ENCODE results near the gene CRTAC1.

Gene CRTAC1

GRCh38 chr10:97866524-97867219 lies 163.7 kb downstream of the CRTAC1 start:
- Histone ChIP-seq H3K9me3 (ENCODE audit: control insufficient read depth, low read length) (no peaks in the 10 kb centered on the region), H3K4me3 (ENCODE audit: insufficient read depth in 1 of 2, low read depth in 1 of 2, low read length in 2 of 2) (no peak overlapping the region), H2BK5ac (ENCODE audit: low read depth, low read length, poor library complexity, severe bottlenecking) (no peak overlapping the region), H2BK15ac (ENCODE audit: low read depth, poor library complexity, severe bottlenecking) (no peak overlapping the region), H3K4me2 (ENCODE audit: low read length, poor library complexity, severe bottlenecking) (no peak overlapping the region), H3K4ac (ENCODE audit: low read depth in 1 of 2, low read length in 2 of 2) (no peak overlapping the region), H3K27ac (ENCODE audit: low read length, poor library complexity, severe bottlenecking) (no peak overlapping the region), H4K91ac (ENCODE audit: low read length) (peak overlapping the region; percentile 34), H2BK120ac (ENCODE audit: low read depth, low read length) (no peak overlapping the region), H3K23ac (ENCODE audit: low read length in 2 of 2) (no peak overlapping the region), H3K9ac (ENCODE audit: low read length) (no peak overlapping the region), H2BK12ac (ENCODE audit: low read length in 2 of 2) (no peak overlapping the region), H3K14ac (ENCODE audit: low read length in 2 of 2) (no peak overlapping the region), H2AFZ (ENCODE audit: low read depth, low read length) (no peak overlapping the region), H3K36me3 (ENCODE audit: control insufficient read depth in 1 of 2, insufficient read depth in 2 of 2, low read depth in 1 of 2, low read length in 2 of 2) (no peaks in the 10 kb centered on the region), H3K18ac (ENCODE audit: low read depth in 1 of 2, low read length in 2 of 2) (no peak overlapping the region), H3K27me3 (ENCODE audit: control insufficient read depth in 1 of 2, insufficient read depth in 1 of 2, low read length in 2 of 2) (peaks cover 13 to 58% of the 10 kb centered on the region in 2 experiments), H3K4me1 (ENCODE audit: control insufficient read depth, insufficient read depth, low read depth, low read length) (peaks cover 21% of the 10 kb centered on the region), H3K79me1 (replicated peaks; ENCODE audit: low read length, poor library complexity, severe bottlenecking) (no peaks in the 10 kb centered on the region), H4K8ac (ENCODE audit: low read length) (no peak overlapping the region), H2AK5ac (ENCODE audit: low read length, severe bottlenecking) (no peak overlapping the region)
- WGBS: 91% methylated on average over 8 of the region's 10 CpGs
- no peak for DNase-seq

- 72% methylated on average over 18 of the region's 18 CpGs for WGBS
These were observed 164.9 kb downstream of the CRTAC1 start for GRCh38 chr10:97865488-97865887.

GRCh38 chr10:97863808-97864207 lies 166.6 kb downstream of the CRTAC1 start:
- Histone ChIP-seq H2AFZ (ENCODE audit: low read depth, low read length) (no peak overlapping the region), H3K27me3 (ENCODE audit: control insufficient read depth in 1 of 2, insufficient read depth in 1 of 2, low read length in 2 of 2) (peaks cover 0 to 43% of the 10 kb centered on the region in 2 experiments), H4K8ac (ENCODE audit: low read length) (no peak overlapping the region), H3K4me3 (ENCODE audit: insufficient read depth in 1 of 2, low read depth in 1 of 2, low read length in 2 of 2) (no peak overlapping the region), H2BK120ac (ENCODE audit: low read depth, low read length) (no peak overlapping the region), H2AK5ac (ENCODE audit: low read length, severe bottlenecking) (no peak overlapping the region), H3K18ac (ENCODE audit: low read depth in 1 of 2, low read length in 2 of 2) (no peak overlapping the region), H3K4me1 (ENCODE audit: control insufficient read depth, insufficient read depth, low read depth, low read length) (peaks cover 17% of the 10 kb centered on the region), H3K14ac (ENCODE audit: low read length in 2 of 2) (no peak overlapping the region), H4K91ac (ENCODE audit: low read length) (no peak overlapping the region), H3K36me3 (ENCODE audit: control insufficient read depth in 1 of 2, insufficient read depth in 2 of 2, low read depth in 1 of 2, low read length in 2 of 2) (no peaks in the 10 kb centered on the region), H3K4ac (ENCODE audit: low read depth in 1 of 2, low read length in 2 of 2) (no peak overlapping the region), H2BK5ac (ENCODE audit: low read depth, low read length, poor library complexity, severe bottlenecking) (no peak overlapping the region), H3K9ac (ENCODE audit: low read length) (no peak overlapping the region), H2BK15ac (ENCODE audit: low read depth, poor library complexity, severe bottlenecking) (no peak overlapping the region), H3K9me3 (ENCODE audit: control insufficient read depth, low read length) (no peaks in the 10 kb centered on the region), H3K23ac (ENCODE audit: low read length in 2 of 2) (no peak overlapping the region), H3K27ac (ENCODE audit: low read length, poor library complexity, severe bottlenecking) (no peak overlapping the region), H2BK12ac (ENCODE audit: low read length in 2 of 2) (no peak overlapping the region), H3K4me2 (ENCODE audit: low read length, poor library complexity, severe bottlenecking) (no peak overlapping the region), H3K79me1 (replicated peaks; ENCODE audit: low read length, poor library complexity, severe bottlenecking) (no peaks in the 10 kb centered on the region)
- 92% methylated on average over 11 of the region's 11 CpGs for WGBS
- no peak for DNase-seq

More at GRCh38 chr10:97865488-97865887, 164.9 kb downstream of the CRTAC1 start:
- Histone ChIP-seq H2AK5ac (ENCODE audit: low read length, severe bottlenecking) (no peak overlapping the region), H3K9me3 (ENCODE audit: control insufficient read depth, low read length) (no peaks in the 10 kb centered on the region), H3K36me3 (ENCODE audit: control insufficient read depth in 1 of 2, insufficient read depth in 2 of 2, low read depth in 1 of 2, low read length in 2 of 2) (no peaks in the 10 kb centered on the region), H3K27me3 (ENCODE audit: control insufficient read depth in 1 of 2, insufficient read depth in 1 of 2, low read length in 2 of 2) (peaks cover under 1 to 46% of the 10 kb centered on the region in 2 experiments), H3K4ac (ENCODE audit: low read depth in 1 of 2, low read length in 2 of 2) (no peak overlapping the region), H4K8ac (ENCODE audit: low read length) (no peak overlapping the region), H4K91ac (ENCODE audit: low read length) (no peak overlapping the region), H3K4me2 (ENCODE audit: low read length, poor library complexity, severe bottlenecking) (no peak overlapping the region), H2BK5ac (ENCODE audit: low read depth, low read length, poor library complexity, severe bottlenecking) (no peak overlapping the region), H2AFZ (ENCODE audit: low read depth, low read length) (no peak overlapping the region), H2BK15ac (ENCODE audit: low read depth, poor library complexity, severe bottlenecking) (no peak overlapping the region), H3K79me1 (replicated peaks; ENCODE audit: low read length, poor library complexity, severe bottlenecking) (no peaks in the 10 kb centered on the region), H3K9ac (ENCODE audit: low read length) (no peak overlapping the region), H3K18ac (ENCODE audit: low read depth in 1 of 2, low read length in 2 of 2) (no peak overlapping the region), H2BK120ac (ENCODE audit: low read depth, low read length) (no peak overlapping the region), H3K27ac (ENCODE audit: low read length, poor library complexity, severe bottlenecking) (no peak overlapping the region), H3K14ac (ENCODE audit: low read length in 2 of 2) (no peak overlapping the region), H3K23ac (ENCODE audit: low read length in 2 of 2) (no peak overlapping the region), H3K4me3 (ENCODE audit: insufficient read depth in 1 of 2, low read depth in 1 of 2, low read length in 2 of 2) (no peak overlapping the region), H2BK12ac (ENCODE audit: low read length in 2 of 2) (no peak overlapping the region), H3K4me1 (ENCODE audit: control insufficient read depth, insufficient read depth, low read depth, low read length) (peaks cover 26% of the 10 kb centered on the region)
- DNase-seq: no peak

- Histone ChIP-seq H3K9me3 (ENCODE audit: control insufficient read depth, low read length) (no peaks in the 10 kb centered on the region), H3K36me3 (ENCODE audit: control insufficient read depth in 1 of 2, insufficient read depth in 2 of 2, low read depth in 1 of 2, low read length in 2 of 2) (no peaks in the 10 kb centered on the region), H3K4me3 (ENCODE audit: insufficient read depth in 1 of 2, low read depth in 1 of 2, low read length in 2 of 2) (no peak overlapping the region), H2BK15ac (ENCODE audit: low read depth, poor library complexity, severe bottlenecking) (no peak overlapping the region), H3K79me1 (replicated peaks; ENCODE audit: low read length, poor library complexity, severe bottlenecking) (no peaks in the 10 kb centered on the region), H3K27ac (ENCODE audit: low read length, poor library complexity, severe bottlenecking) (peak overlapping the region; percentile 61), H2BK12ac (ENCODE audit: low read length in 2 of 2) (no peak overlapping the region), H2AFZ (ENCODE audit: low read depth, low read length) (no peak overlapping the region), H3K18ac (ENCODE audit: low read depth in 1 of 2, low read length in 2 of 2) (no peak overlapping the region), H2AK5ac (ENCODE audit: low read length, severe bottlenecking) (no peak overlapping the region), H3K9ac (ENCODE audit: low read length) (peak overlapping the region; percentile 0), H2BK120ac (ENCODE audit: low read depth, low read length) (no peak overlapping the region), H3K4me2 (ENCODE audit: low read length, poor library complexity, severe bottlenecking) (no peak overlapping the region), H4K91ac (ENCODE audit: low read length) (no peak overlapping the region), H2BK5ac (ENCODE audit: low read depth, low read length, poor library complexity, severe bottlenecking) (no peak overlapping the region), H3K4me1 (ENCODE audit: control insufficient read depth, insufficient read depth, low read depth, low read length) (peaks cover 17% of the 10 kb centered on the region), H4K8ac (ENCODE audit: low read length) (no peak overlapping the region), H3K4ac (ENCODE audit: low read depth in 1 of 2, low read length in 2 of 2) (no peak overlapping the region), H3K14ac (ENCODE audit: low read length in 2 of 2) (no peak overlapping the region), H3K23ac (ENCODE audit: low read length in 2 of 2) (no peak overlapping the region), H3K27me3 (ENCODE audit: control insufficient read depth in 1 of 2, insufficient read depth in 1 of 2, low read length in 2 of 2) (peaks cover 0 to 49% of the 10 kb centered on the region in 2 experiments)
- no CpG with 5 or more reads among the region's 1 CpG for WGBS
- no peak for DNase-seq
These were observed 168.5 kb downstream of the CRTAC1 start for GRCh38 chr10:97861924-97862323.

Measured in mesenchymal stem cell (in vitro differentiated cells and primary cell).